Measurements from ENCODE around the gene RGS12. TPM values are rescaled to one million over a fixed set of nuclear protein-coding genes. Genes with fewer than 3 reads are reported as not detected.

Gene RGS12
- total RNA-seq, 1 experiment from 2014 or later: 16.9 TPM

DNA sequence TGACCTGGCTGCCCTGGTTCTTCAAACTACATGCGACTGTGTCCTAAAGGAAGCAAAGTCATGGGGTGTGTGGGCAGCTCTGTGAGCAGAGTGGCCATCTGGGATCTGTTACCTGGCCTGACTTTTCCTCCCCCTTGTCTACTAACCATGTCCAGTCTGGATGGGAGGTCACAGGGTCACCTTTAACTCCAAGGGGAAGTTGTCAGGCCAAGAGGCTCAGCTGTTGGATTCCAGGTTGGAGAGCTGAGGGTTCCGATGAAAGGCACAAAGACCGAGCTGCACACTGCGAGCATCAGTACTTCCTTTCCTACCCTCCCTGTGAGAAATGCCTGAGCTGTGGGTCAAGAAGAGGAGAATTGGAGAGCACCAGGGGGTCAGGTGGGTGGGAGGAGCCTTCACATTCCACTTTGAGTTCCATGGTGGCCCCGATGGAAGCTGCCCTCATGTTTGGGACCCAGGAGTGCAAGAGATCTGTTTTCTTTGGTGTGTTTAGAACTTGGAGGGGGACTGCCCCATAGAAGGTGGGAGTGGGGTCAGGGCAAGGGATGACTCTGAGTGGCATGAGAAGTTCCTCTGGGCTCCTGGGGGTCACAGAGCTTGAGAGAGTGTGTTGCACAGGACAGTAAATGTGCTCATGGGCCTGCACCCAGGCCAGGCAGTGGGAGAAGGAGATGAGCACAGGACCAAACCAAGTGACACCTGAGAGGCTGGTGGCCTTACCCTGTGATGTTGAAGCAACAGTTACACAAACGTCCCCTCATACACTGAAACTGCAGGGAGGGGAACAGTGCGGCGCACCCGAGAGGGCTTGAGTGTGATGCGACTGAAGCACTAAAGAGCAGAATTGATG is 36.2 kb downstream of the RGS12 start:
- Histone ChIP-seq H4K5ac (ENCODE audit: insufficient read length, low read depth, low read length) (no peak overlapping the region), H3K18ac (ENCODE audit: insufficient read length, low read depth, low read length) (no peak overlapping the region), H2BK20ac (ENCODE audit: low read depth, low read length, poor library complexity, severe bottlenecking) (no peak overlapping the region), H3T11ph (ENCODE audit: low read length) (no peak overlapping the region), H2BK120ac (ENCODE audit: low read depth, low read length, poor library complexity, severe bottlenecking) (no peak overlapping the region), H2BK12ac (ENCODE audit: insufficient read length, low read depth, low read length) (peak overlapping the region; percentile 15), H3K79me1 (ENCODE audit: insufficient read depth, low read depth, low read length, poor library complexity, severe bottlenecking) (peaks cover 2% of the 10 kb centered on the region), H3K4me1 (ENCODE audit: insufficient read depth, low read length) (no peaks in the 10 kb centered on the region; the same call in 1 of the 2 replicates), H3K56ac (ENCODE audit: insufficient read length, low read depth, low read length) (no peak overlapping the region), H3K79me2 (ENCODE audit: insufficient read depth, low read length) (0 out of 2 replicates have a peak, but pooled peaks cover 2% of the 10 kb centered on the region), H3K4me2 (ENCODE audit: insufficient read depth, insufficient read length, low read length) (no peak overlapping the region), H3K4ac (ENCODE audit: low read depth, low read length) (no peak overlapping the region; the same call in 1 of the 2 replicates), H3K14ac (ENCODE audit: insufficient read depth, low read length) (no peak overlapping the region), H4K91ac (ENCODE audit: insufficient read length, low read depth, low read length) (no peak overlapping the region), H3K27me3 (ENCODE audit: insufficient read depth, low read length) (no peaks in the 10 kb centered on the region), H3K9me3 (ENCODE audit: control insufficient read depth, low read depth, low read length) (no peaks in the 10 kb centered on the region), H3K23ac (ENCODE audit: insufficient read length, low read depth, low read length) (no peak overlapping the region), H3K23me2 (ENCODE audit: insufficient read length, low read depth, low read length, poor library complexity, severe bottlenecking) (peaks cover 7% of the 10 kb centered on the region), H3K27ac (ENCODE audit: insufficient read length, low read depth, low read length) (no peak overlapping the region), H4K8ac (replicated peaks; ENCODE audit: insufficient read length, low read depth, low read length) (no peak overlapping the region), H4K20me1 (ENCODE audit: control insufficient read depth, insufficient read depth, insufficient read length) (no peaks in the 10 kb centered on the region), H2AFZ (ENCODE audit: low read length) (no peak overlapping the region), H3K9ac (ENCODE audit: extremely low read depth, insufficient read length, low read length) (no peak overlapping the region), H2BK5ac (ENCODE audit: insufficient read length, low read length) (no peak overlapping the region), H2BK15ac (ENCODE audit: low read depth, low read length) (no peak overlapping the region), H2AK5ac (ENCODE audit: insufficient read length, low read length) (no peak overlapping the region)
- Mint-ChIP-seq H3K27me3 (ENCODE audit: low read depth) (no peaks in the 10 kb centered on the region), H3K9me3 (no peaks in the 10 kb centered on the region), H3K4me1 (peaks cover 11 to 15% of the 10 kb centered on the region in 2 experiments), H3K27ac (peak overlapping the region in 2 of 3 experiments; percentile 9 to 21; a peak in 2 of 7 replicates), H3K36me3 (ENCODE audit: insufficient read depth in 1 of 3, low read depth in 3 of 3) (no peaks in the 10 kb centered on the region), H3K4me3 (no peak overlapping the region)
- no peak for DNase-seq
- TF ChIP-seq, protein P1, sequence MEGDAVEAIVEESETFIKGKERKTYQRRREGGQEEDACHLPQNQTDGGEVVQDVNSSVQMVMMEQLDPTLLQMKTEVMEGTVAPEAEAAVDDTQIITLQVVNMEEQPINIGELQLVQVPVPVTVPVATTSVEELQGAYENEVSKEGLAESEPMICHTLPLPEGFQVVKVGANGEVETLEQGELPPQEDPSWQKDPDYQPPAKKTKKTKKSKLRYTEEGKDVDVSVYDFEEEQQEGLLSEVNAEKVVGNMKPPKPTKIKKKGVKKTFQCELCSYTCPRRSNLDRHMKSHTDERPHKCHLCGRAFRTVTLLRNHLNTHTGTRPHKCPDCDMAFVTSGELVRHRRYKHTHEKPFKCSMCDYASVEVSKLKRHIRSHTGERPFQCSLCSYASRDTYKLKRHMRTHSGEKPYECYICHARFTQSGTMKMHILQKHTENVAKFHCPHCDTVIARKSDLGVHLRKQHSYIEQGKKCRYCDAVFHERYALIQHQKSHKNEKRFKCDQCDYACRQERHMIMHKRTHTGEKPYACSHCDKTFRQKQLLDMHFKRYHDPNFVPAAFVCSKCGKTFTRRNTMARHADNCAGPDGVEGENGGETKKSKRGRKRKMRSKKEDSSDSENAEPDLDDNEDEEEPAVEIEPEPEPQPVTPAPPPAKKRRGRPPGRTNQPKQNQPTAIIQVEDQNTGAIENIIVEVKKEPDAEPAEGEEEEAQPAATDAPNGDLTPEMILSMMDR (conservative IDR thresholded peaks at IDR 0.05): no peak
- no CpG with 5 or more reads among the region's 10 CpGs for WGBS (ENCODE audit: extremely low coverage, insufficient read length, low lambda C conversion rate)

Measured in H9 (cell line).